Measurements from ENCODE around the gene GPX8. TPM values are rescaled to one million over a fixed set of nuclear protein-coding genes. Genes with fewer than 3 reads are reported as not detected.

Gene GPX8
- total and polyA plus RNA-seq, 2 of the 13 experiments (the other 11 are each of a cell fraction or from before 2014, with no cell fraction given) = 0.33 to 0.94 TPM

GRCh38 chr5:55180016-55180415 lies 20.0 kb downstream of the GPX8 start:
- no peak overlapping the region for H2AFZ ChIP-seq (ENCODE audit: low read length)
- no peak overlapping the region for H3K4me3 ChIP-seq (replicated peaks in 1 of 3; ENCODE audit: insufficient read depth in 1 of 3, low read depth in 2 of 3, low read length in 3 of 3)
- intact Hi-C loops (cut with micrococcal nuclease; ENCODE audit: unreplicated experiment) = no loop called here
- ChIA-PET CTCF (ENCODE audit: low intra/inter-chr PET ratio, low total read pairs) (no interaction called here), POLR2A (no interaction called here)
- no TSS peak for BruUV-seq (replicated peaks)
- no peaks in the 10 kb centered on the region for H4K20me1 ChIP-seq (ENCODE audit: insufficient read depth, low read length)
- ATAC-seq (no peak), DNase-seq (ENCODE audit: low spot score) (no peak), FAIRE-seq (no peak)
- H3K9ac ChIP-seq (ENCODE audit: insufficient read depth, low read depth, low read length) = no peak overlapping the region
- peaks cover 2 to 33% of the 10 kb centered on the region in 2 experiments; a peak in 3 of 5 replicates for H3K27me3 ChIP-seq (ENCODE audit: control insufficient read depth in 1 of 2, insufficient read depth in 2 of 2, low read length in 2 of 2)
- in situ Hi-C loops (cut with HindIII; ENCODE audit: extremely low pct_ligation_motif_present, low pct_unique_long_range_greater_than_20kb) = no loop called here
- H3K9me3 ChIP-seq (ENCODE audit: low read length) = no peaks in the 10 kb centered on the region
- no peak overlapping the region for H3K4me2 ChIP-seq (ENCODE audit: low read depth, low read length)
- WGBS (ENCODE audit: low lambda C conversion rate) = 5% methylated on average over 1 of the region's 1 CpG
- H3K36me3 ChIP-seq (replicated peaks in 1 of 2; ENCODE audit: control insufficient read depth in 1 of 2, insufficient read depth in 2 of 2, low read length in 2 of 2) = no peaks in the 10 kb centered on the region
- H3K79me2 ChIP-seq (ENCODE audit: insufficient read depth, low read length) = no peaks in the 10 kb centered on the region
- peaks cover 13% of the 10 kb centered on the region for H3K4me1 ChIP-seq (ENCODE audit: insufficient read depth, low read length)
- no peak overlapping the region for H3K27ac ChIP-seq (ENCODE audit: extremely low read length, insufficient read depth, low read length)
- TF ChIP-seq, protein P1, sequence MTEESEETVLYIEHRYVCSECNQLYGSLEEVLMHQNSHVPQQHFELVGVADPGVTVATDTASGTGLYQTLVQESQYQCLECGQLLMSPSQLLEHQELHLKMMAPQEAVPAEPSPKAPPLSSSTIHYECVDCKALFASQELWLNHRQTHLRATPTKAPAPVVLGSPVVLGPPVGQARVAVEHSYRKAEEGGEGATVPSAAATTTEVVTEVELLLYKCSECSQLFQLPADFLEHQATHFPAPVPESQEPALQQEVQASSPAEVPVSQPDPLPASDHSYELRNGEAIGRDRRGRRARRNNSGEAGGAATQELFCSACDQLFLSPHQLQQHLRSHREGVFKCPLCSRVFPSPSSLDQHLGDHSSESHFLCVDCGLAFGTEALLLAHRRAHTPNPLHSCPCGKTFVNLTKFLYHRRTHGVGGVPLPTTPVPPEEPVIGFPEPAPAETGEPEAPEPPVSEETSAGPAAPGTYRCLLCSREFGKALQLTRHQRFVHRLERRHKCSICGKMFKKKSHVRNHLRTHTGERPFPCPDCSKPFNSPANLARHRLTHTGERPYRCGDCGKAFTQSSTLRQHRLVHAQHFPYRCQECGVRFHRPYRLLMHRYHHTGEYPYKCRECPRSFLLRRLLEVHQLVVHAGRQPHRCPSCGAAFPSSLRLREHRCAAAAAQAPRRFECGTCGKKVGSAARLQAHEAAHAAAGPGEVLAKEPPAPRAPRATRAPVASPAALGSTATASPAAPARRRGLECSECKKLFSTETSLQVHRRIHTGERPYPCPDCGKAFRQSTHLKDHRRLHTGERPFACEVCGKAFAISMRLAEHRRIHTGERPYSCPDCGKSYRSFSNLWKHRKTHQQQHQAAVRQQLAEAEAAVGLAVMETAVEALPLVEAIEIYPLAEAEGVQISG (CRISPR knock-in tag; IDR thresholded peaks at IDR 0.05) = no peak
- TF ChIP-seq KAT2B (IDR thresholded peaks at IDR 0.05; ENCODE audit: borderline replicate concordance, low read depth, low read length) (no peak), NKX3-1 (CRISPR knock-in tag; IDR thresholded peaks at IDR 0.05) (no peak), HNF1A (IDR thresholded peaks at IDR 0.05; ENCODE audit: low read depth) (no peak), HNF1A (CRISPR knock-in tag; IDR thresholded peaks at IDR 0.05; ENCODE audit: borderline replicate concordance) (no peak), CREM (IDR thresholded peaks at IDR 0.05) (no peak), CREM (CRISPR knock-in tag; IDR thresholded peaks at IDR 0.05) (no peak), ZNF768 (CRISPR knock-in tag; IDR thresholded peaks at IDR 0.05) (no peak), EHMT2 (IDR thresholded peaks at IDR 0.05; ENCODE audit: borderline replicate concordance, low read depth, low read length) (no peak), PCBP1 (IDR thresholded peaks at IDR 0.05; ENCODE audit: borderline replicate concordance, low read depth, low read length) (no peak), KDM2A (CRISPR knock-in tag; IDR thresholded peaks at IDR 0.05; ENCODE audit: borderline replicate concordance, low read depth) (no peak), ZSCAN22 (CRISPR knock-in tag; IDR thresholded peaks at IDR 0.05) (no peak), NFE2L2 (IDR thresholded peaks at IDR 0.05; ENCODE audit: low read length) (no peak), IKZF4 (CRISPR knock-in tag; IDR thresholded peaks at IDR 0.05; ENCODE audit: borderline replicate concordance, low read depth, not compliant biosample characterization) (no peak), PAX8 (CRISPR knock-in tag; IDR thresholded peaks at IDR 0.05; ENCODE audit: borderline replicate concordance) (no peak), ZNF263 (CRISPR knock-in tag; IDR thresholded peaks at IDR 0.05) (no peak), TFDP2 (CRISPR knock-in tag; IDR thresholded peaks at IDR 0.05) (no peak), ETV5 (CRISPR knock-in tag; IDR thresholded peaks at IDR 0.05; ENCODE audit: borderline replicate concordance) (no peak), ZKSCAN1 (IDR thresholded peaks at IDR 0.05; ENCODE audit: low read length) (no peak), HNRNPLL (IDR thresholded peaks at IDR 0.05; ENCODE audit: low read depth, low read length, poor library complexity, severe bottlenecking) (no peak)

Data from HepG2 (cell line).